Uterus (tissue), 2 donors: Measurements from ENCODE around the gene RPL10.

Source experiments
- CTCF ChIP-seq, 4 experiments: fragments of 200-600 bp in 2 of 4; fragments of 450-650 bp in 2 of 4; sonication (generic) in 2 of 4; IDR thresholded peaks; one replicate each; pipeline ENCODE4 v1.5.1; 2016 to 2019; ENCODE audit warnings: antibody characterized with exemption in 4 of 4, mild to moderate bottlenecking in 2 of 4, moderate library complexity in 1 of 4
- POLR2A ChIP-seq, 2 donors: fragments of 450-650 bp; IDR thresholded peaks; one replicate each; pipeline ENCODE4 v1.6.1; 2016; ENCODE audit warnings: antibody characterized with exemption in 2 of 2, mild to moderate bottlenecking in 1 of 2, moderate library complexity in 1 of 2

GRCh38 chrX:154367474-154368308 lies 30.5 kb upstream of the RPL10 start:
- TF ChIP-seq CTCF (IDR thresholded peaks at IDR 0.05) (no peak), POLR2A (IDR thresholded peaks at IDR 0.05) (no peak)
